CD14-positive monocyte (primary cell): ENCODE results near the gene MAML3. TPM values are rescaled to one million over a fixed set of nuclear protein-coding genes. Genes with fewer than 3 reads are reported as not detected.

ENCODE experiments used
- DNase-seq, 3 donors: peaks; one replicate each; pipeline ENCODE4 v3.0.0-alpha.2; 2011 to 2022
- H2AFZ ChIP-seq: 2 replicates; pipeline ENCODE4 v1.6.0; 2012; ENCODE audit warnings: mild to moderate bottlenecking, low read depth, low read length, inconsistent platforms; ENCODE audit not compliant: insufficient read depth, poor library complexity, severe bottlenecking
- H3K27ac ChIP-seq, 2 donors: 1 replicate in 1 of 2; 2 replicates in 1 of 2; pipeline ENCODE4 v1.5.1; 2012 to 2013; ENCODE audit warnings: low read length in 2 of 2, control low read depth in 1 of 2, inconsistent platforms in 1 of 2, low read depth in 1 of 2, mild to moderate bottlenecking in 1 of 2
- H3K27me3 ChIP-seq, 2 donors: one replicate each; pipeline versions ENCODE4 v1.6.0 to v1.6.1; 2011 to 2013; ENCODE audit warnings: low read length in 2 of 2; ENCODE audit not compliant: control insufficient read depth in 2 of 2, insufficient read depth in 2 of 2
- H3K36me3 ChIP-seq, 2 donors: replicated peaks in 1 of 2; 1 replicate in 1 of 2; 2 replicates in 1 of 2; pipeline versions ENCODE4 v1.5.1 to v1.6.1; 2012 to 2013; ENCODE audit warnings: low read length in 2 of 2, control low read depth in 1 of 2, inconsistent platforms in 1 of 2, mild to moderate bottlenecking in 1 of 2; ENCODE audit not compliant: insufficient read depth in 2 of 2, control insufficient read depth in 1 of 2
- H3K4me1 ChIP-seq, 2 donors: 1 replicate in 1 of 2; 2 replicates in 1 of 2; pipeline versions ENCODE4 v1.5.1 to v1.6.1; 2012 to 2013; ENCODE audit warnings: low read length in 2 of 2, control low read depth in 1 of 2, inconsistent platforms in 1 of 2, mild to moderate bottlenecking in 1 of 2, moderate library complexity in 1 of 2; ENCODE audit not compliant: insufficient read depth in 2 of 2, control insufficient read depth in 1 of 2
- H3K4me2 ChIP-seq: replicated peaks from 2 replicates; pipeline ENCODE3; 2012; ENCODE audit warnings: low read length, moderate library complexity, mild to moderate bottlenecking; ENCODE audit not compliant: poor library complexity, severe bottlenecking; ENCODE audit errors: extremely low read depth
- H3K4me3 ChIP-seq, 3 experiments: fragments of 200-600 bp in 1 of 3; sonication (generic) in 1 of 3; replicated peaks in 1 of 3; 1 replicate in 2 of 3; 2 replicates in 1 of 3; pipeline ENCODE4 v1.5.1; 2011 to 2013; ENCODE audit warnings: low read length in 3 of 3, mild to moderate bottlenecking in 3 of 3, control low read depth in 2 of 3, low read depth in 2 of 3, inconsistent platforms in 1 of 3, moderate library complexity in 1 of 3
- H3K79me2 ChIP-seq: 2 replicates; pipeline ENCODE4 v1.6.0; 2012; ENCODE audit warnings: mild to moderate bottlenecking, control low read depth, inconsistent platforms, low read length, moderate library complexity; ENCODE audit not compliant: insufficient read depth
- H3K9ac ChIP-seq: 2 replicates; pipeline ENCODE4 v1.6.0; 2017; ENCODE audit warnings: low read length, mild to moderate bottlenecking; ENCODE audit not compliant: insufficient read depth, poor library complexity, severe bottlenecking
- H3K9me3 ChIP-seq, 2 donors: replicated peaks in 1 of 2; 1 replicate in 1 of 2; 2 replicates in 1 of 2; pipeline versions ENCODE4 v1.5.1 to v1.6.1; 2012 to 2013; ENCODE audit warnings: low read length in 2 of 2, control low read depth in 1 of 2; ENCODE audit not compliant: control insufficient read depth in 1 of 2, insufficient read depth in 1 of 2
- H4K20me1 ChIP-seq: 2 replicates; pipeline ENCODE4 v1.6.0; 2012; ENCODE audit warnings: mild to moderate bottlenecking, low read length, control low read depth, moderate library complexity; ENCODE audit not compliant: insufficient read depth
- H3K27ac Mint-ChIP-seq, 7 donors: one replicate each; pipeline ENCODE4 v1.8.0; 2020; ENCODE audit warnings: mild to moderate bottlenecking in 7 of 7, mixed read lengths in 7 of 7, moderate library complexity in 6 of 7, inconsistent platforms in 2 of 7
- H3K27me3 Mint-ChIP-seq, 3 donors: one replicate each; pipeline ENCODE4 v1.8.0; 2021 to 2022; ENCODE audit warnings: low read depth in 3 of 3, mild to moderate bottlenecking in 3 of 3, mixed read lengths in 3 of 3, moderate library complexity in 3 of 3, inconsistent platforms in 1 of 3
- H3K36me3 Mint-ChIP-seq, 2 donors: one replicate each; pipeline ENCODE4 v1.8.0; 2020; ENCODE audit warnings: mixed read lengths in 2 of 2, inconsistent platforms in 1 of 2, mild to moderate bottlenecking in 1 of 2
- H3K4me1 Mint-ChIP-seq: one replicate; pipeline ENCODE4 v1.8.0; 2020; ENCODE audit warnings: mild to moderate bottlenecking, mixed read lengths
- H3K4me3 Mint-ChIP-seq, 2 donors: one replicate each; pipeline ENCODE4 v1.8.0; 2020; ENCODE audit warnings: mild to moderate bottlenecking in 2 of 2, mixed read lengths in 2 of 2, moderate library complexity in 1 of 2
- H3K9me3 Mint-ChIP-seq, 7 donors: one replicate each; pipeline ENCODE4 v1.8.0; 2020 to 2022; ENCODE audit warnings: mixed read lengths in 7 of 7, mild to moderate bottlenecking in 6 of 7, moderate library complexity in 6 of 7, inconsistent platforms in 2 of 7
- CTCF ChIP-seq: fragments of 200-600 bp; IDR thresholded peaks from one replicate; pipeline ENCODE4 v1.8.0; 2022; ENCODE audit warnings: antibody characterized with exemption, mild to moderate bottlenecking
- WGBS: methylation state at CpG from one replicate; pipeline ENCODE4 v1.1.5; 2013; ENCODE audit warnings: missing lambda C conversion rate; ENCODE audit not compliant: insufficient coverage; 5-methylcytosine and 5-hydroxymethylcytosine counted together
- intact Hi-C, 2 donors: fragments of 100-400 bp; cut with micrococcal nuclease; formaldehyde crosslinking; loops; one replicate each; pipeline versions ENCODE4 v1.15.0 to v1.15.1; 2023
- polyA plus RNA-seq, 3 donors: library from polyadenylated mRNA; depleted of rRNA in 1 of 3; unstranded in 2 of 3; stranded (reverse) in 1 of 3; fragments of 300-500 nt in 2 of 3; fragments of >200 nt in 1 of 3; fragmentation: Illumina TruSeq in 2 of 3; gene quantifications; 1 replicate in 2 of 3; 2 replicates in 1 of 3; pipeline ENCODE4 v1.2.3, GENCODE V29; 2012 to 2021

The MAML3 gene
- polyA plus RNA-seq, 3 donors, result 1.5 to 6.5 (median 2.3) TPM

- DNase-seq, result no peak
- Histone ChIP-seq H2AFZ (no peak overlapping the region), H3K4me1 (no peaks in the 10 kb centered on the region), H3K4me2 (no peak overlapping the region), H3K79me2 (no peaks in the 10 kb centered on the region), H3K9me3 (no peaks in the 10 kb centered on the region), H3K36me3 (no peaks in the 10 kb centered on the region), H3K27ac (no peak overlapping the region), H4K20me1 (peaks cover 19% of the 10 kb centered on the region), H3K9ac (no peak overlapping the region), H3K4me3 (no peak overlapping the region), H3K27me3 (no peaks in the 10 kb centered on the region)
- intact Hi-C loops, result no loop called here
- Mint-ChIP-seq H3K4me1 (peaks cover 5% of the 10 kb centered on the region), H3K4me3 (no peak overlapping the region), H3K27me3 (peaks cover 0 to 2% (median 0%) of the 10 kb centered on the region in 3 donors), H3K36me3 (peaks cover 0 to 4% of the 10 kb centered on the region in 2 donors), H3K9me3 (peaks cover 0 to 1% (median 0%) of the 10 kb centered on the region in 7 donors), H3K27ac (no peak overlapping the region)
- no peak for TF ChIP-seq CTCF
- no CpG with 5 or more reads among the region's 2 CpGs for WGBS
Measured at GRCh38 chr4:139797287-139797686, 356.7 kb downstream of the MAML3 start.

- 100% methylated on average over 1 of the region's 8 CpGs for WGBS
- Mint-ChIP-seq H3K36me3 (peaks cover 0 to 4% of the 10 kb centered on the region in 2 donors), H3K4me3 (no peak overlapping the region), H3K27ac (no peak overlapping the region), H3K27me3 (peaks cover 0 to 2% (median 0%) of the 10 kb centered on the region in 3 donors), H3K9me3 (peaks cover 0 to 1% (median 0%) of the 10 kb centered on the region in 7 donors), H3K4me1 (peaks cover 5% of the 10 kb centered on the region)
- H3K36me3 ChIP-seq, result no peaks in the 10 kb centered on the region
- H2AFZ ChIP-seq, result no peak overlapping the region
- H3K27me3 ChIP-seq, result no peaks in the 10 kb centered on the region
- no peaks in the 10 kb centered on the region for H3K9me3 ChIP-seq
- no peak overlapping the region for H3K27ac ChIP-seq
- no peak for DNase-seq
- no peaks in the 10 kb centered on the region for H3K4me1 ChIP-seq
- H3K4me2 ChIP-seq, result no peak overlapping the region
- no peak for TF ChIP-seq CTCF
- intact Hi-C loops, result no loop called here
- H3K79me2 ChIP-seq, result no peaks in the 10 kb centered on the region
- no peak overlapping the region for H3K4me3 ChIP-seq
- peaks cover 7% of the 10 kb centered on the region for H4K20me1 ChIP-seq
- H3K9ac ChIP-seq, result no peak overlapping the region
Measured at GRCh38 chr4:139795527-139796314, 358.3 kb downstream of the MAML3 start.
